ENCODE data around the gene PLA2G4C.

DNA sequence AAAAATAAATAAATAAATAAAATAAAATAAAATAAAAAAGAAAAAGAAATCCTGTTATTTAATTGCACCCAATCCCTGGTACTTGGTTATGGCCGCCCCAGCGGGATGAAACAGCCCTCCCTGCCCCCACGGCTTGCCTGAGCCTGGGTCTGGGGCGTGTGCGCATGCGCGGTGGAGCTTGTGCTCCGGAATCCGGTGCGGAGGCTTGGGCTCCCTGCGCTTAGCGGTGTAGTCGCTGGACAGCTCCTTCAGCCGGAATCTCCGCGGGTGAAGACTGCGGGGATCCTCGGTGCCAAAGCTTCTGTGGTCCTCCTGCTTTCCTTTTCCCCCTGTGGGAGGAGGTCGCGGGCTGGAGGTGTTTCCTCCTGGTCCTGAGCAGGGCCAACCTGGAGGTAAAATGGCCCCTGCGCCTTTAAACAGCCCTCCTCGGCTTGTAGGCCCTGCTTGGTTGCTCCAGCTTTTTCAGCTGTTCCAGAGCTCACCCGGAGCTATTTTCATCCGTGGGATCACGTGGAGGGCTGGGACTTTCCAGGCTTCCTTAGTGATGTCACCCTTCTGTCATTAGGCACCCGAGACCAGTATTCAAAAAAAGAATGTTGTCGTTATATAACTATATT, at the start of gene PLA2G4C:
- TF ChIP-seq CTCF (IDR thresholded peaks at IDR 0.05 in 4 of 5, conservative IDR thresholded peaks at IDR 0.05 in 1 of 5) (no peak), POLR2A (IDR thresholded peaks at IDR 0.05) (peak; percentile 92)

Measured in gastrocnemius medialis (tissue), 4 donors.